Activated CD4-positive, alpha-beta T cell treated with anti-CD3 and anti-CD28 coated beads, Interleukin-2, amount 10 ng/mL, durations not matched to agents 7 days and 5 days (primary cell): ENCODE results near the gene ELP4. TPM values are rescaled to one million over a fixed set of nuclear protein-coding genes. Genes with fewer than 3 reads are reported as not detected.

ENCODE experiments used
- CTCF ChIA-PET: fragments of 350-600 bp; sonication (Branson Sonifier 250); formaldehyde crosslinking; loops from one replicate; lab custom pipeline; 2021; ENCODE audit warnings: antibody characterized with exemption; lab: Charles Lee
- POLR2A ChIA-PET: fragments of 350-600 bp; sonication (Branson Sonifier 250); formaldehyde crosslinking; loops from one replicate; lab custom pipeline; 2021; ENCODE audit warnings: antibody characterized with exemption; lab: Charles Lee
- DNase-seq: peaks from one replicate; pipeline ENCODE4 v3.0.0-alpha.2; 2020
- H3K27ac Mint-ChIP-seq: one replicate; pipeline ENCODE4 v1.8.0; 2021; ENCODE audit warnings: mild to moderate bottlenecking, moderate library complexity, mixed read lengths
- H3K27me3 Mint-ChIP-seq: one replicate; pipeline ENCODE4 v1.8.0; 2021; ENCODE audit warnings: mixed read lengths
- H3K36me3 Mint-ChIP-seq: one replicate; pipeline ENCODE4 v1.8.0; 2021; ENCODE audit warnings: low read depth, mixed read lengths
- H3K4me1 Mint-ChIP-seq: one replicate; pipeline ENCODE4 v1.8.0; 2021; ENCODE audit warnings: mixed read lengths
- H3K4me3 Mint-ChIP-seq: one replicate; pipeline ENCODE4 v1.8.0; 2021; ENCODE audit warnings: mild to moderate bottlenecking, moderate library complexity, mixed read lengths
- H3K9me3 Mint-ChIP-seq: one replicate; pipeline ENCODE4 v1.8.0; 2021; ENCODE audit warnings: mixed read lengths
- total RNA-seq, 2 experiments: library from RNA; stranded (reverse); gene quantifications; one replicate each; pipeline ENCODE4 v1.2.3, GENCODE V29; 2021

ELP4 gene
- total RNA-seq, 2 experiments from 2014 or later = 22.9 to 26.7 TPM

DNA sequence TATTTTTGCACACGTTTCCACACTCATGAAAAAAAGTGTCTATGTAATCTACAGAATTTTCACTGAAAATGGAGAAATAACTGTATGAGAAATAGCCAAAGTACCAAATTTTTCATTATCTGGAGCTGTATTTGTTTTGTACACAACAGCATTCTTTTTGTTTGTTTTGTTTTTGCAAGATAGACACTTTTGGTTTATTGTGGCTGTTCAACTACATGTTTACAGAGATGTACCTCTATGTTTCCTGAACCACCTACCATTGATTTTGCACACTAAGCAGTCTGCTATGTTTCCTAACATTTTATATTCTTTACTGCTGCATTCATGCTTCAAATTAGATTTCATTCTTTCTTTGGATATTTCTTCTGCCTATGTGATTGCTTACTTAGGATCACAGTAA is 116.3 kb downstream of the ELP4 start:
- no peak for DNase-seq
- Mint-ChIP-seq H3K4me1 (no peaks in the 10 kb centered on the region), H3K27me3 (no peaks in the 10 kb centered on the region), H3K4me3 (no peak overlapping the region), H3K27ac (no peak overlapping the region), H3K9me3 (no peaks in the 10 kb centered on the region), H3K36me3 (no peaks in the 10 kb centered on the region)
- ChIA-PET CTCF (no interaction called here), POLR2A (no interaction called here)

DNA sequence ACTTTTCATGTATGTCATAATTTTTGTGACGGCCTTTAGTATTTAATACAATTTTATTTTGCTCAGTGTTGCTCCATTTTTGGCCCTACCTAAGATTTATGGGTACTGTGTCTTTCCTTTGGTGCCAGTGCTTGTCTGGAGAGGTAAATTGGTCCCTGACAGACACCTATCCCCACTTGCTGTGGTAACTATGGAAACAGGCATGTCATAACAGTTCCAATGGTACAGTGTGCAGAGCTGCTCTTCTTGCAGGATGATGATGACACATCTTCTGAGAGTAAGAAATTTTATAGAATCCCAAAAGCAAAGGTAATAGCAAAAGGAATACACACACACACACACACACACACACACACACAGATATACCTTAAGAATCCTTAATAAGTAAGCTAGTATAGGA is 118.5 kb downstream of the ELP4 start:
- H3K4me3 Mint-ChIP-seq = no peak overlapping the region
- no peak overlapping the region for H3K27ac Mint-ChIP-seq
- ChIA-PET POLR2A (no interaction called here), CTCF (no interaction called here)
- no peaks in the 10 kb centered on the region for H3K9me3 Mint-ChIP-seq
- no peaks in the 10 kb centered on the region for H3K27me3 Mint-ChIP-seq
- no peaks in the 10 kb centered on the region for H3K4me1 Mint-ChIP-seq
- no peak for DNase-seq
- H3K36me3 Mint-ChIP-seq = no peaks in the 10 kb centered on the region

DNA sequence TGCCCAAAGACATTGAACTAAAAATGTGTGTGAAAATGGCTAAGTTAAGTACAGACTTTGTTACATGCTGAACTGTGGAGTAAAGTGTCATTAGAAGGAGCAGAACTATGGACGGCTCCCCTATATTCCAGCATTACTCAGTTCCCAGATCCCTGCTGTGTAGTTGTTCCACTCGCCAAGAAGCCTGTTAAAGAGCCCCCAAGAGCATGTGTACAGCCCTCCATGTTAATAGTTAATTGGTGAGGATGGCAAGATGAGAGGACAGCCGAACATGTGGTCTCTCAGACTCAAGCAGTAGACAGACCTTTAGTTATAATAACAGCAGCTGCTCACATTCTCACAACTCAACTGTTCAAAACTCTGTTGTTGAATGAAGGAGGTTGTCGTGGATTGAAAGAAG is 127.4 kb downstream of the ELP4 start:
- CTCF ChIA-PET = interaction anchor here (0.5 kb wide), 1 partner anchor 32 kb away, joined by 3 read pairs; no protein-coding TSS in a partner anchor
- no peak overlapping the region for H3K4me3 Mint-ChIP-seq

DNA sequence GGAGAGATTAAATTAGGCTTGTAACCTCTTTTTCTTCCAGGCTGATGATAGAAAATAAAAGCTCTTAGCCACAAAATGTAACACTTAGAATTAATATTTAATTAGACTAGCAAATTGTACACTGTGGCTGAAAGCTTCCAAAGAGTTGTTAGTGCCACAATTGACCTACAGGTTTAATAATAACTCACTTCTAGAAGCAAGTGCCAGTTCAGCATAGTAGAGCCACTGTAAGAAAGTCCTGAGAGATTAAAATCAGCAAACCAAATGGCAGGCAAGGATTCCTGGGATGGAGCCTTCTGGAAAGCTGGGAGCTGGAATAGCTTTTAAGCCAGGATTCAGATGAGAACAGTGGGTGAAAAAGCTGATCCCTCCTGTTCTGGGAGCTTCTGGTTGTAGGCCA is 131.0 kb downstream of the ELP4 start:
- no peak overlapping the region for H3K27ac Mint-ChIP-seq
- no peaks in the 10 kb centered on the region for H3K4me1 Mint-ChIP-seq
- no peak for DNase-seq
- no peaks in the 10 kb centered on the region for H3K9me3 Mint-ChIP-seq
- H3K36me3 Mint-ChIP-seq = no peaks in the 10 kb centered on the region
- CTCF ChIA-PET = no interaction called here
- H3K27me3 Mint-ChIP-seq = no peaks in the 10 kb centered on the region
- no peak overlapping the region for H3K4me3 Mint-ChIP-seq
- POLR2A ChIA-PET = interaction anchor here (0.5 kb wide), 1 partner anchor 598 kb away, joined by 3 read pairs; no protein-coding TSS in a partner anchor

More for the DNA sequence above, 127.4 kb downstream of the ELP4 start:
- Mint-ChIP-seq H3K27me3 (no peaks in the 10 kb centered on the region), H3K27ac (no peak overlapping the region), H3K4me1 (no peaks in the 10 kb centered on the region), H3K36me3 (no peaks in the 10 kb centered on the region), H3K9me3 (no peaks in the 10 kb centered on the region)
- POLR2A ChIA-PET = no interaction called here
- DNase-seq = no peak

DNA sequence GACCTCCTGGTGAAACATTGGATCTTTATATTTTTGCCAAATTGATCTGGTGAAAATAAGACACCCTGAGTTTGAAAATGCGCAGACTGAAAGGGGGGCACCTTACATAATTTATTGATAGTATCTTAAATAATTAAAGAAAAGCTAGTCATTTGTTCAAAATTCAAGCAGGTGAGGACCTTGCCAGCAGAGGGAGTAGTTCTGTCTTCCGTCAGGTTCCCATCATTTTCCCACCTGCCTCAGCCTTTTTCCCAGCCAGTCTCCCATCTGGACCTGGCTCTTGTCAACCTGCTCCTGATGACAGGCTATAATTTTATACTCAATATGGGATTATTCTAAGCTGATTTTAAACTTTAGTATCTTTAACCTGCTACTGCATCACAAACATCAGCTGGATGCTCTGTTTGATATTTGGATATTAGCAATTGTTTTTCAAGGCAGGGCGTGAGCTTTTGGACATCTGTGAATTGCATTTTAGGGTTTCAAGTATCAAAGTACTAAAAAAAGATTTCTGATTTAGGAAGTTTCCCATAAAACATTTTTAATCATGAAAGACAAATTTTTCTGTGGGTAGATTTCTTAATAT is 132.0 kb downstream of the ELP4 start:
- Mint-ChIP-seq H3K4me1 (no peaks in the 10 kb centered on the region), H3K27me3 (no peaks in the 10 kb centered on the region), H3K27ac (no peak overlapping the region), H3K9me3 (no peaks in the 10 kb centered on the region), H3K4me3 (no peak overlapping the region), H3K36me3 (no peaks in the 10 kb centered on the region)
- CTCF ChIA-PET = no interaction called here
- DNase-seq = no peak
- POLR2A ChIA-PET = no interaction called here

DNA sequence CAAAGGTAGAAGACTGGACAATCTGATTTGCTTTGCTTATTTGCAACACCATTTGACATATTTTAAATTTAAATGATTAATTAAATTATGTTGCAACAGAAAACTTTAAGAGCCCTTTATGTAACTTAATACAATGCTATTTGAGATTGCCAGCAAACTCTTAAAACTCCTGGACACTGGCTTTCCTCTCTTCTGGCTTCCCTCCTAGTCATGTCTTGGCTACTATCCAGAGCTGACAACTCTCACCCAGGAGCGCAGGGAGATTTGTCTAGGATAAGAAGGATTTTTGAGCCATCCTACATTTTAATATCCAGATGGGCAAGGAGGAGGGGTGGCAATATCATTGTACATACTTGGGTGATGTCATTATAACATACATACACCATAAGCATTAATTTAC is 134.3 kb downstream of the ELP4 start:
- H3K36me3 Mint-ChIP-seq = no peaks in the 10 kb centered on the region
- CTCF ChIA-PET = no interaction called here
- no peaks in the 10 kb centered on the region for H3K4me1 Mint-ChIP-seq
- DNase-seq = no peak
- no peak overlapping the region for H3K27ac Mint-ChIP-seq
- H3K27me3 Mint-ChIP-seq = no peaks in the 10 kb centered on the region
- POLR2A ChIA-PET = no interaction called here
- no peak overlapping the region for H3K4me3 Mint-ChIP-seq
- H3K9me3 Mint-ChIP-seq = no peaks in the 10 kb centered on the region

DNA sequence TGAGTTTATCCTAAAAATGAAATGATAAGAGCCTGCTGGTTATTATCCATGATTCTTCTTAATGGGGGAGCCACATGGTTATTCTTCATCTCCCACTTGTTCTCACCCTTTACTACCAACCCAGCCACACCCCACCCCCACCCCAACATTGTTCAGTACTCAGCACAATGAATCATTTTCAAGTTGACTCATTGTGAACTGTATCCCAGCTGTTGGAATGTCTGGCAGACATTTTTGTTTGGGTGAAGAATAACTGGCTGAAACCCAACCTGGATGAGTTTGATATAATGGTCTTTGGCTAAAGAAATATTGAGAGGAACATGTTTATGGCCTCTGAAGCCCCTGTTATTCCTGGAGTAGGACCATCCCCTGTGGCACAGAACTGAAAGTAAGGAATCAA is 136.2 kb downstream of the ELP4 start:
- Mint-ChIP-seq H3K36me3 (no peaks in the 10 kb centered on the region), H3K27me3 (no peaks in the 10 kb centered on the region)
- no peak for DNase-seq

DNA sequence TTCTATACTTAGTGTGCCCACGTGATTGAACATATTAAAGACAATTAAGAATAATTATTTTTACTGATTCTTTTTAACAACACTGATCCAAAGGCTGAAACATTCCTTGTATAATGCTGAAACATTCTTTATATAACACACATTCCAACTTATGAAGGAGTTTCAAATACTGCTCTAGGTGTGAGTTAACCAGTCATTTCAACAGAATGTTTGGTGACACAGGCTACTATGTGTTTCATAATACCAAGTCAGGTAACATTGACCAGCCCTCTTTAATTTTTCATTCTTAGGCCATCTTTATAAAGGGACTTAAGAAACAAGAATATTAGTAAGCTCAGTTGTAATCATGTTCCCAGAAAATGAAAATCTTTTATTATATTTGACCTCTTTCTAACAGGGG is 136.6 kb downstream of the ELP4 start:
- ChIA-PET CTCF (no interaction called here), POLR2A (no interaction called here)
- H3K4me1 Mint-ChIP-seq = no peaks in the 10 kb centered on the region
- no peak for DNase-seq
- H3K27me3 Mint-ChIP-seq = no peaks in the 10 kb centered on the region
- H3K27ac Mint-ChIP-seq = no peak overlapping the region
- no peak overlapping the region for H3K4me3 Mint-ChIP-seq
- H3K36me3 Mint-ChIP-seq = peaks cover 2% of the 10 kb centered on the region
- no peaks in the 10 kb centered on the region for H3K9me3 Mint-ChIP-seq

More for the DNA sequence above, 136.2 kb downstream of the ELP4 start:
- ChIA-PET CTCF (no interaction called here), POLR2A (no interaction called here)
- no peak overlapping the region for H3K27ac Mint-ChIP-seq
- no peak overlapping the region for H3K4me3 Mint-ChIP-seq
- H3K4me1 Mint-ChIP-seq = no peaks in the 10 kb centered on the region
- no peaks in the 10 kb centered on the region for H3K9me3 Mint-ChIP-seq

DNA sequence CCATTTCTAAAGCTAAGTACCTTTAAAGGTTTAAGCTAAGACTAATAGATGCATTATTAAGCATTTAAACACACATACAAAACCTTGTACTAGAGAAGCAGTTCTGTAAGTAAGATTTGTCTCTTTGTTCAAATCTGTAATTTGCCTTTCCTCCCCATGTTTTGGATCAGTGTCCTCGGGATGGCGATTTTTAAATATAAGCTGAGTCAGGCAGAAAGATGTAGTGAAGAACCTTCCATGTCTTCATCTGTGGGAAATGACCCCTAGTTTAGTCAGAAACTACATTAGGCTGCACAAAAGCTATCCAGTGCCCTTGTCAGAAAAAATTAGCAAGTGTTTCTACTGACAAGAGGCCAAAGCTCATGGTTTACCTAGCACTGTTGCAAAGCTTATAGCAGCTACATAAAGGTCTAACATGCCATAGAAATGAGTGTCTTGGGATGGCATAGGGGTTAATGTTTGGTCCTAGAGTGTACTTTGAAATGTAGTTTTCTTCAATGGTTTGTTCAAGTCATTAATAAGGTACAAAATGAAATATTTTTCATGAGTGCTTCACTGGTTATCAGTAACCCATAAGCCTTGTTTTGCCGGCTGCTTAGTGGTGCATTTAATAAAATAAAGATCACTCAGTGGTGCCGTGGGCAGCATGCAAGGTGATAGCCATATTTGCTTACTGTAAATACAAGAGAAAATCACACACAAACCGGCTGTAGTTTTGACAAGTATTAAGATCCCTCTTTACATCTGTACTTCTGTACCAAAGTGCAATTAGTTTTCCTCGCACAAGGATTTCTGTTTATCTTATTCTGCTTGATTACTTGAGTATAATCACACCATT is 139.8 kb downstream of the ELP4 start:
- no peak overlapping the region for H3K4me3 Mint-ChIP-seq
- no peaks in the 10 kb centered on the region for H3K27me3 Mint-ChIP-seq
- ChIA-PET CTCF (no interaction called here), POLR2A (no interaction called here)
- H3K4me1 Mint-ChIP-seq = no peaks in the 10 kb centered on the region
- no peak for DNase-seq
- peaks cover 3% of the 10 kb centered on the region for H3K36me3 Mint-ChIP-seq
- H3K9me3 Mint-ChIP-seq = no peaks in the 10 kb centered on the region
- no peak overlapping the region for H3K27ac Mint-ChIP-seq

DNA sequence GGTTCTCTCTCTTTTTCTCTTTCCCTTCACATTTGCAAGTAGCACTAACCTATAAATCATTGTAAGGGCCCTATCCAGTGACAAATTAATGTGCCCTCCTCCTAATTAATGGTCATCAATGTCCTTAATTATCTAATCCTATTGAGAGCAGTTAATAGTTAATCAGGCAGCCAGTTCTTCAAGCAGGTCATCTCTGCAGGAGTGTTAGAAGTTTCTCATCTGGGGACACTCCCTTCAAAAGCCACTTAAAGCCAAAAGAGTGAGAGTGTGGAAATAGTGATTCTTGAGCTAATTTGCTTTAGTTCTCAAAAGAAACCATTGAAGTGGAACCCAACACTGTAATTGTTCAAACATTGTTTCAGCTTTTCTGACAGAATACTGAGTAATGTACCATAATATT is 141.6 kb downstream of the ELP4 start:
- no peak overlapping the region for H3K27ac Mint-ChIP-seq
- H3K4me1 Mint-ChIP-seq = no peaks in the 10 kb centered on the region
- no peaks in the 10 kb centered on the region for H3K9me3 Mint-ChIP-seq
- peaks cover 3% of the 10 kb centered on the region for H3K36me3 Mint-ChIP-seq
- no peak overlapping the region for H3K4me3 Mint-ChIP-seq
- no peaks in the 10 kb centered on the region for H3K27me3 Mint-ChIP-seq
- DNase-seq = no peak
- ChIA-PET POLR2A (no interaction called here), CTCF (no interaction called here)

DNA sequence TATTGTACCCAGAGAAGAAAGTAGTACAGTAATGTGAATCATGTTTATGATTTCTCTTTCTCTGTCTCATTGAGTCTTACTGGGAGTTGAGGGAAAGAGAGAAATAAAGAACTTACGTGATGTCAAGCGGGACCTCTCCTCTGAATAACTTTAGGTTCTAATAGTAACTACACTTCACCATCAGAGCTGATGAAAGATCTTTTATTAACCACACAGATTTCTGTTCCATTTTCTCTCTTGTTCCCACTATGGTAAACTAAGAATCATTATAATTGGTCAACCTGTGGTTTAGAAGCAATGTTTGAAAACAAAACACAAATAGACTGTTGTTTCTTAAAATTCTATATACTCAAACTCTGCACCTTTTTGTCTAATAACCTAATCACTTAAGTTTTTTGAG is 142.3 kb downstream of the ELP4 start:
- peaks cover 3% of the 10 kb centered on the region for H3K36me3 Mint-ChIP-seq
- H3K4me3 Mint-ChIP-seq = no peak overlapping the region
- H3K27me3 Mint-ChIP-seq = no peaks in the 10 kb centered on the region
- H3K4me1 Mint-ChIP-seq = no peaks in the 10 kb centered on the region
- POLR2A ChIA-PET = no interaction called here
- H3K27ac Mint-ChIP-seq = no peak overlapping the region
- H3K9me3 Mint-ChIP-seq = no peaks in the 10 kb centered on the region
- DNase-seq = no peak
- CTCF ChIA-PET = no interaction called here

DNA sequence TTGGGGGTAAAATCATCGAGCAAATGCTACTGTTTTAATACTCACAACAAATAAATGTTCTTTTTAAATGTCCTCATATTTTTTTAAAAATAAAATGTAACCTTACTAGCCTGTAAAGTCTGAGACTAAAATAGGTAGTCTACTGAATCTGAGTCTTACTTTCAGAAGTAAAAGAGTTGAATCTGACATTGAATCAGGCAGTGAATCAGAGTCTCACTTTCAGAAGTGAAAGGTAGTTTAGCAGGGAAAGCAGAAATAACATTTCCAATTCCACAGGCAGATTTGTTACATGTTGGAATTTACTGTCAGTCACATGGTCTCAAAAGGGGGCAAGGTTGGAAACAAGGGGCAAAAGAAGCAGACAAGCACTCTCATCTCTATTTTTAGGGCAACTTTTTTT is 143.0 kb downstream of the ELP4 start:
- Mint-ChIP-seq H3K27ac (no peak overlapping the region), H3K9me3 (no peaks in the 10 kb centered on the region), H3K4me3 (no peak overlapping the region), H3K27me3 (no peaks in the 10 kb centered on the region), H3K4me1 (no peaks in the 10 kb centered on the region), H3K36me3 (peaks cover 3% of the 10 kb centered on the region)
- CTCF ChIA-PET = no interaction called here
- DNase-seq = no peak
- POLR2A ChIA-PET = no interaction called here

DNA sequence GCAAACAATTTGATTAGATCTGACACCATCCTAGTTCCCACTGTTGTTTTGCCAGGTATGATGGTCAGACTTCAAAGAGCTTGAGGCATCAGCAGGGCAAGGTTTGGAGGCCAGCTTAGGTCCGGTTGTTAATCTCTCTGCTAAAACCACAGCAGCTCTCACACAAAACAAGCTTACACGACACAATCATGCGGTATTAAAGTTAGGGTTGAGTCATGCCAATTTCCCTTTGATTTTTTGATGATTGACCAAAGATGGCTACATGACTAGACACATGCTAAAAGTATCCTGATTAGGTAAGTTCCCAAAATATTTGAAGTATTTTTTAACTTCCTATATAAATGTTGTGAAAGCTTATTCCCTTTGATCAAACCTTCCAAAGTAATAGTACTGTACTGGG is 145.9 kb downstream of the ELP4 start:
- H3K27ac Mint-ChIP-seq = no peak overlapping the region
- POLR2A ChIA-PET = no interaction called here
- H3K4me1 Mint-ChIP-seq = no peaks in the 10 kb centered on the region
- peaks cover 3% of the 10 kb centered on the region for H3K36me3 Mint-ChIP-seq
- no peak for DNase-seq
- H3K4me3 Mint-ChIP-seq = no peak overlapping the region
- H3K27me3 Mint-ChIP-seq = no peaks in the 10 kb centered on the region
- no peaks in the 10 kb centered on the region for H3K9me3 Mint-ChIP-seq
- CTCF ChIA-PET = interaction anchor here (0.6 to 0.7 kb wide), 2 partner anchors 43 to 544 kb away, joined by 3 to 4 read pairs; no protein-coding TSS in a partner anchor
